HG02798 (cell line): ENCODE measurements around the gene GPRC5C.
"Not testable (repeated sequence)": the region's sequence is repeated elsewhere in the genome, so short reads cannot be mapped to it uniquely, and the experiment has no call there.

Experiments
- ATAC-seq: cut with Tn5 transposase; IDR thresholded peaks from one replicate; pipeline ENCODE4 v1.9.1; 2021; ENCODE audit warnings: mild to moderate bottlenecking; ENCODE audit not compliant: unreplicated experiment, poor library complexity

The GPRC5C gene

DNA sequence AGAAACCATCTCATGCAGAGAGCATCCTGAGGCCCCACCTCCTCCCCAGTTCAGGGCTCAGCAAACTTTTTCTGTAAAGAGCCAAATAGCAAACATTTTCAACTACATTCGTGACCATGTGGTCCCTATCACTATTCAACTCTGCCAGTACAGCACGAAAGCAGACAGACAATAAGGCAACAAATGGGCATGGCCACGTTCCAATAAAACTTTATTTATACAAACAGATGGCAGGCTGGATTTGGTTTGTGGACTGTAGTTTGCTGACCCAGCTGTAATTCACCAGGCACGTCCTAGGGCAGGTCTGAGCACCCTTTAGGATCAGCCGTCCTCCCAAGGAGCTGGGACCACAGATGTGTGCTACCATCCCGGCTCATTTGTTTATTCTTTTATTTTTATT lies 27.1 kb upstream of the GPRC5C start:
- ATAC-seq, result no peak

DNA sequence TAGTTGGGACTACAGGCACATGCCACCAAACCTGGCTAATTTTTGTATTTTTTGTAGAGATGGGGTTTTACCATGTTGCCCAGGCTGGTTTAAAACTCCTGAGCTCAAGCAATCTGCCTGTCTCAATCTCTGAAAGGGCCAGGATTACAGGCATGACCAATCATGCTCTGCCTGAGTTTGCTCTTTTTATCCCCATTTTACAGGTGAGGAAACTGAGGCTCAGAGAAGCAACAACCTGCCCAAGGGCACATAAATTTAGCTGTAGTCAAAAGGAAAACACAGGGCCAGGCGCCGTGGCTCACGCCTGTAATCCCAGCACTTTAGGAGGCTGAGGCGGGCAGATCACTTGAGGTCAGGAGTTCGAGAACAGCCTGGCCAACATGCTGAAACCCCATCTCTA lies 26.6 kb upstream of the GPRC5C start:
- ATAC-seq, result not testable (repeated sequence)

DNA sequence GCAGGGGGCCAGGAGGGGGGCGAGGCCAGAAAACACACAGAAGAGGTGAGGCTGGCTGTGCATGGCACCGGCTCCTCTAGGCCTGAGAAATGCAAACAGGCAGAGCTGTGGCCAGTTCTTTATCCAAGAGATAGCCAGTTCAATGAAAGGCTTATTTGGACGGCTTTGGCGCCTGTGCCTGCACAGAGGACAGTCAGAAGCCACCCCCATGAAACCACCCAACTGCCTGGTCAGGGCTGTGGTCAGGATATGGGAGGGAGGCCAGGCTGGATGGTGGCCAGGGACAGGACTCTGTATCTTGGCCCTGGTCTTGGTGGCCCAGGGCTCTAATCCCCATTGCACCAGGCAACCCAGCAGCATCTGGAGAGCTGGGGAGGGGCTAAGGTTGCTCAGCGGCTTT lies 24.5 kb upstream of the GPRC5C start:
- no peak for ATAC-seq

DNA sequence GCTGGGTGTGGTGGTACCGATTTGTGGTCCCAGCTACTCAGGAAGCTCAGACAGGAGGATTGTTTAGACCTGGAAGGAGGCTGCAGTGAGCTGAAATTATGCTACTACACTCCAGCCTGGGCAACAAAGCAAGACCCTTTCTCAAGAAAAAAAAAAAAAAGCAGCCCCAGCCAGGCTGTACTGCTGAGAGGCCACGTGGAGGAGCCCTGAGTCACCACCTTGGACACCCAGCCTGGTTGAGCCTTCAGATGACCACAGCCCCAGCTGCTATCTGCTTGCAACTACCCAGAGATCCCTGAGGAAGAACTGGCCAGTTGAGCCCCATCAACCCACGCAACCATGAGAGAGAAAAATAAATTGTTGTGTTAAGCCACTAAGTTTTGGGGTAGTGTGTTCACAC lies 23.6 kb upstream of the GPRC5C start:
- ATAC-seq, result no peak

DNA sequence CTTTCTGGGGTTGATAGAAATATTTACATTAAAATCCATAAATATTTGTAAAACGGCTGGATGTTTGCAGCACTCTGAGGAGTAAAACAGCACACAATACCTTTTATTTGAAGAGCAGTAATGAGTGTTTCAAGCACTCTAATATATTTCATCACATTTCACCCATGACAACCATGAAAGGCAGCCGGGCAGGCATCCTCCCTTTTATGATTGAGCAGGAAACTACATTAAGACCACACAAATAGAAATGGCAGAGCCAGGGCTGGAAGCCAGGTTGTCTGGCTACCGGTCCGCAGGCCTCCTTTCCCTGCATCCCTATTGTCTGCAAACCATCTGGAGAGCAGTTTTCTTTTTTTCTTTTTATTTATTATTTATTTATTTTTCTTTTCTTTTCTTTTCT lies 23.1 kb upstream of the GPRC5C start:
- no peak for ATAC-seq

DNA sequence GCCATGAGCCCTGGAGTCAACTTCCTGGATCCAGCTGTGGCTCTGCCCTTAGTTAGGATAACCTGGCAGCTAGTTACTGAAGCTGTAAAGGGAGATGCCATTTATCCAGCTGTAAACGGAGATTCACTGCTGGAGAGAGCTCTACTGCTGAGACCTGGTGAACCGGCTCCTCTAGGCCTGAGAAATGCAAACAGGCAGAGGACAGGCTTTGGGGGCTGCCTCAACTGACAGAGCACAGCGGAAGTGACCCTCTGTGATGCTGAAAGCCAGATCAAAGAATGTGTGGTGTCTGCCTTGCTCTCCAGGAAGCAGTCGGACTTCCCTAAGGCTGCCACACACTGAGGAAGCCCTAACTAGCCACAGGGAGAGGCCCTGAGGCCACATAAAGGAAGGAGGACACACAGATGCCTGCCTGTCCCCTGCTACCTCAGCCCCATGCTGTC lies 21.9 kb upstream of the GPRC5C start:
- ATAC-seq, result no peak

DNA sequence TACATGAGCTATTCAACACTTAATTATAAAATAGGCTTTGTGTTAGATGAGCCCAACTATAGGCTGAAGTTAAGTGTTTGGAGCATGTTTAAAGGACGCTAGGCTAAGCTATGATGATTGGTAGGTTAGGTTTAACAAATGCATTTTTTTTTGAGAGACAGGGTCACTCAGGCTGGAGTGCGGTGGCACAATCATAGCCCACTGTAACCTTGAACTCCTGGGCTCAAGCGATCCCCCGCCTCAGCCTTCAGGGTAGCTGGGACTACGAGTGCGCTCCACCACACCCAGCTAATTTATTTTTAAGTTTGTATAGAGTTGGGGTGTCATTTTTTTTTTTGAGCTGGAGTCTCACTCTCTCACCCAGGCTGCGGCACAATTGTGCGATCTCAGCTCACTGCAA lies 19.3 kb upstream of the GPRC5C start:
- ATAC-seq, result no peak

DNA sequence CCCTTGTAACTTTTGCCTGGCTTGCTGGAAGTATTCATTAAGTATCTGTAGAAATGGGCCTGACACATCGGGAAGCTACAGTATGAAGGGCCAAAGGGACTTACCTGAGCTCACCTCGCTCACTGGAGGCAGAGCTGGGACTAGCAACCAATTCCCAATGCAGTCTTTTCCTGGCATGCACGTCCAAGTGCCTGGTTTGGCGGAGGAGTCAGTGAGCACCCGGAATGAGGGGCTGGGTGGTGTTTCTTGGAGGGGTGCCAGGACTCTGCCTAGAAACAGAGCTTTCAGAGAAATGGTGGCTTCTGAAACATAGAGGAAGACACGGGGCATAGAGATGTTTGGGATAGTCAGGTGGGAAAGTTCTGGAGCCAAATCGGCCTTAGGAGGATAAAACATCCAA lies 18.4 kb upstream of the GPRC5C start:
- ATAC-seq, result no peak

DNA sequence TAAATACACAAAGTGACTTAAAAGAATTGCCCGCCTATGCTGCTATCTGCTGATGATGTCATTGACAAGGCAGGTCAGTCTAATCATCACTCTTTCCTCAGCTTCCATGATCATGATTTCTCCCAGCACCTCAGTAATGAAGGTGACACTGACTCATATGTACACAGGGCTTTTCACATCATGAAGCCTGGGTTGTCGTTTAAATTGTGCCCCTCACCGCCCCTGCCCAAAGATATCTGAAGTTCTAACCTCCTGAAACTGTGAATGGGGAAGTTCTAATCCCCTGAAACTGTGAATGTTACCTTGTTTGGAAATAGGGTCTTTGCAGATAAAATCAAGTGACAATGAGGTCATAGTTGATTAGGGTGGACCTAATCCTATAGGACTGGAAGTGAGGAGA lies 17.4 kb upstream of the GPRC5C start:
- ATAC-seq, result no peak

DNA sequence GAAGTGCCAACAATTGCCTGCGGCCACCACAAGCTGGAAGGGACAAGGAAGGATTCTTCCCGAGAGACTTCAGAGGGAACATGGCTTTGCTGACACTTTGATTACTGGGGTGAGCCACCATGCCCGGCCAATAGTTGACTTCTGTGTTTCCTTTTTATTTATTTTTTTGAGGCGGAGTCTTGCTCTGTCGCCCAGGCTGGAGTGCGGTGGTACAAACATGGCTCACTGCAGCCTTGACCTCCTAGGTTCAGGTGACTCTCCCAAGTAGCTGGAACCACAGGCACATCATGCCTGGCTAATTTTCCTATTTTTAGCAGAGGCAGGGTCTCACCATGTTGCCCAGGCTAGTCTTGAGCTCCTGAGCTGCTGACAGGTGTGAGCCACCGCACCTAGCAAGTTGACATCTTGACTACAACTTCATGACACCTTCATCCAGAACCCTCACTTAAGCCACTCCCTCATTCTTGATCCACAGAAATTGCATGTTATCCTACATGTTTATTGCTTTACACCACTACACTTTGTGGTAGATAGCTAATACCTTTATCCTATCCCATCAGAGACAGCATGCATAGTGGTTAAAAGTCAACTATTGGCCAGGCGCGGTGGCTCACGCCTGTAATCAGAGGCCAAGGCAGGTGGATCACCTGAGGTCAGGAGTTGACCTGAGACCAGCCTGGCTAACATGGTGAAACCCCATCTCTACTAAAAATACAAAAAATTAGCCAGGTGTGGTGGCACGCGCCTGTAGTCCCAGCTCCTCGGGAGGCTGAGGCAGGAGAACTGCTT lies 16.1 kb upstream of the GPRC5C start:
- ATAC-seq, result no peak

DNA sequence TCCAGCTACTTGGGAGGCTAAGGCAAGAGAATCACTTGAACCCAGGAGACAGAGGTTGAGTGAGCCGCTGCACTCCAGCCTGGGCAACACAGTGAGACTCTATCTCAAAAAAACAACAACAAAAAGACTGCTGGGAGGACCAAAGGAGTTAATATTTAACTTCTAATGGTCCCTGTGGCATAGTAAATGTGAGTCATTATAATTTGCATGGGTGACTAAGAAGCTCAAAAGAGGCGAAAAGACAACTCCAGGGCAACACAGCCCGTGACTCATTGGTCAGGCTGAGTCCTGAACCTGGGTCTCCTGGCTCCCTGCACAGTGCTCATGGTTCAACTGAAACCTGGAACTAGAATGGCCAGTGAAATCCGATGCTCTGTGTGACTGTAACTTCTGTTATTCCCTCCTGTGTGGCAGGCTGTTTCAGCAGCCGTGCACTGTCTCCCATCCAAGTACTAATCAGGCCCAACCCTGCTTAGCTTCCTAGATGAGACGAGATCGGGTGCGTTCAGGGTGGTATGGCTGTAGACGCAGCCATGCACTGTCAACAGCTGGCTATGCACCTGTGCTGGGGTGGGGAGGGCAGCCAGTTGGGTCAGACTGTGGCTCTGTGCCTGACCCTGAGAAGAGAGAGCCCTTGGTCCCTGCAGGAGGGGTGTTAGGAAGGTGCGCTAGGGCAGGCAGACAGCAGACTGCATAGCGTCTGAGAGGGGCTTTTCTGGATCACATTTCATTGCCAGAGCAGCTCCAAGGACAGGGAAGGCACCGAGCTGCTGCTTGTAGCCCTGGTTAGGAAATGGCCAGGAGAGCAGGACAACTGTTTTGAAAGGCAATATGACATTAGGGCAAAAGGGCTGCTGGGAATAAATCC lies 14.5 kb upstream of the GPRC5C start:
- peak; percentile 79 for ATAC-seq

DNA sequence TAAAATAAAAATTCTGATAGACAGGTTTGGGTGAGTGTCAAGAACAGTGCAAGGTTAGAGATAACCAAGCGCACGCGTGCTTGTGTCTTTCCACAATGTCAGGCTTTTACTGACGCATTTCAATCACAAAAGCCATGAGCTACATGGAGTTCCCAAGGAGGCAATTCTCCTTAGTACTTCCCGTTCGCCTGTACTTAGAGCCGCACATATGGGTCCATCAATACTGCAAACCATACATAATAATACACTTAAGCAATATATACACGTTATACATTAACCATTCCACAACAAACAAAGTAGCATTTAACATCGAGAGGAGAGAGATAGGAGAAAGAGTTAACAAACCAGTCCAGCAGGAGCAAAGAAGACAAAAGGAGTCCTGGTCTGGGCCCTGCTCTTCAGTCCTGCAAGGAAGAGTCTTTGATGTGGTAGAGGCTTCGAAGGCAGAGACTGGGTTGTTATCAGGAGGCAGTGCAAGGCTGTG lies 11.9 kb upstream of the GPRC5C start:
- no peak for ATAC-seq

DNA sequence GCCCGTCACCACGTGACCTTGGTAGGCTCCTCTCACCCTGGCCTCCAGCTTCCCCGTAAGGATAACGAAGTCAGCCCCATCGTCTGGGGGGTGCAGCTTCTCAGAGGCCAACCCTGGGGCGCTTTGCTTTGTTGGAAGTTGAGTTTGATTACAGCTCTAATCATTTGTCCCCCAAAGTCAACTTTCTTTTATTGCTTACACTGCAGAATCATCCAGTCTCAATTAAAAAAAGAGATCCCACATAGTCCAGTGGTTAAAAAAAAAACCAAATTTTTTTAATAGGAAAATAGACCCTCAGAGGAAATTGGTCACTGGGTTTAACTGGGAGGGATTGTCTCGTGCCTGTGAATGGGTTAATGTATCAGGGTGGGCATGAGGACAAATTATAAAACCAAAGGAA lies 7.8 kb upstream of the GPRC5C start:
- no peak for ATAC-seq

DNA sequence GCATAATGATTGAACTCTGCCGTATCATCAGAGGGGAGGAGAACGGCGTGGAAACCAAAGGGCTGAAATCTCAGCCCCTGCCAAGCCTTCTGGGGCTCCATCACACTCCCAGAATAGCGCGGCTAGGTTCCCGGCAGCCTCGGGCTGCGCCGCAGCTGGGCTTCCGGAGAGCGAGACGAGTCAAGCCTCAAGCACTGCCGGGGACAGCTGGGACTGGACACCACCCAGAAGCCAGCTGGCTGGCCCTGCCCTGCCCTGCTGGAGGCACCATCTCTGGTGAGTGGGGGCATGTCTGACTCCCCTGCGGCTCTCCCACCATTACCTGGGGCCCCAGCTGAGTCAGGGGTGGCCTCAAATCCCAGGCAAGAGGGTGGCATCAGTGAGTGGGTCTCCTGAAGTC lies 7.2 kb upstream of the GPRC5C start:
- no peak for ATAC-seq

DNA sequence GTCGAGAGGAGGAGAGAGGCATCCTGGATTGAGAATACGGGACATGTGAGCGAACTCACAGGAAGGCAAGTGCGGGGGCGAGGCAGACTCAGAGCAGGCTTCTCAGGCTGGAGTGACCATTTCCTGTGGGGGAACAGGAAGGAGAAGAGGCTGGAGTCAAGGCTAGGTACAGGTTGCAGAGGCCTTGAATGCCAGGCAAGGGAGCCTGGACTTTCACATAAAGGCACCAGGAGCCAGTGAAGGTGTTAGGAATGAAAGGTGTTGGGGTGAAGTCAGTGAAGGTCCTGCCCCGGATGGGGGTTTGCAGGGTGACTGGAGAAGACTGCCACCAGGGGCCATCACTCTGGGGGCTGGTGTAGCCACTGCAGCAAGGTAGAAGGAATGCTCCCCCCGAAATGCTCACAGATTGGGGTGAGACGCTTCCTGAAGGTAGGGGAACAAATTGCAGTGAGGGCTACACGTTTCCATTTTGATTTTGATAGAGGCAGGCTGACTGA lies 5.3 kb upstream of the GPRC5C start:
- ATAC-seq, result no peak

DNA sequence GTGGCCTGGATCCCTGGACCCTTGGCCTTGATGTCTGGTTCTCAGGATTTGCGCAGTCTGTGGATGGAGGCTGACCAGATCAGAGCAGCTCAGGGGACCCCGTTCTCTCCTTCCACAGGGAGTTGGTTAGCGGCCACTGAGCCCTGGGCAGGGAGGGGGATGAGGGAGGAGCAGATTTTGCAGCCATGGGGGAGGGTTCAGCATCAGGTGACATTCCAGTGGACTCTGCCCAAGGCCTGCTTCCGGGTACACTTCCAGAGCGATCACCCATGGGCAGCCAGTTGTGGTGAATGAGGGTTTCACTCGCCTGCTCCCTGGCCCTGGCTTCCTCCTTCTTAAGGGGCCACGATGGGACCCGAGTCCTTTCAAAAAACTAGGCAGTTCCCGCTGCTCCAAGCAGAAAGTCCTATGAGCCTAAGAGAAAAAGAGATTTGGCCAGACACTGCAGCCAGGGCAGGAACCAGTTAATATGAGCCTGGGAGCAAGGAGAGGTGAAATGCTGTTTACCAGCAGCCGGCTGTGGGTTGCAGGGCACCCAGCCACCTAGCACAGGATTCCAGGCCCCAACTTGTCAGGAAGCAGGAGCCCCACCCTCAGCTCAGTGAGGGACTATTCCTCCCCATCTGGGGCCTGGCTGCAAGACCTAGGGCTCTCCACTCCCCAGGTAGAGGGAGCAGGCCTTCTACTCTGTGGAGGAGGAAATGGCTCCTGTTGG lies 4.7 kb upstream of the GPRC5C start:
- no peak for ATAC-seq

DNA sequence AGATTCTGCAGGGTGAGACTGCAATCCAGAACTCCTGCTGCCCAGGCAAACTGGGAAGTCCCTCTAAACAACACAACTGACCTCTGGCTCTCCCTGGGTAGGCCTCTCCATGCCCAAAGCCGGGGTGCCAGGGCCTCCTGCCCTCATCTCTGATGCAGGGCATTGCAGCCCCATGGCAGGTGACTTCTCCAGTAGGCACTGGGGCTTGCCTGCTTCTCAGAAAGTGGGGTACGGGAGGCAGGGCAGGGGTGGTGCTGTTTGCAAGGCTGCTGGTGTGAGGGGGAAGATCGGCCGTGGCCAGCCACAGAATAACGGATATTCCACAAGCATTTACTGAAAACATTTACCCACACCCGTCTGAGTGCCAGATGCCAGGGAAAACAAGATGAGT lies 4.1 kb upstream of the GPRC5C start:
- ATAC-seq, result no peak

DNA sequence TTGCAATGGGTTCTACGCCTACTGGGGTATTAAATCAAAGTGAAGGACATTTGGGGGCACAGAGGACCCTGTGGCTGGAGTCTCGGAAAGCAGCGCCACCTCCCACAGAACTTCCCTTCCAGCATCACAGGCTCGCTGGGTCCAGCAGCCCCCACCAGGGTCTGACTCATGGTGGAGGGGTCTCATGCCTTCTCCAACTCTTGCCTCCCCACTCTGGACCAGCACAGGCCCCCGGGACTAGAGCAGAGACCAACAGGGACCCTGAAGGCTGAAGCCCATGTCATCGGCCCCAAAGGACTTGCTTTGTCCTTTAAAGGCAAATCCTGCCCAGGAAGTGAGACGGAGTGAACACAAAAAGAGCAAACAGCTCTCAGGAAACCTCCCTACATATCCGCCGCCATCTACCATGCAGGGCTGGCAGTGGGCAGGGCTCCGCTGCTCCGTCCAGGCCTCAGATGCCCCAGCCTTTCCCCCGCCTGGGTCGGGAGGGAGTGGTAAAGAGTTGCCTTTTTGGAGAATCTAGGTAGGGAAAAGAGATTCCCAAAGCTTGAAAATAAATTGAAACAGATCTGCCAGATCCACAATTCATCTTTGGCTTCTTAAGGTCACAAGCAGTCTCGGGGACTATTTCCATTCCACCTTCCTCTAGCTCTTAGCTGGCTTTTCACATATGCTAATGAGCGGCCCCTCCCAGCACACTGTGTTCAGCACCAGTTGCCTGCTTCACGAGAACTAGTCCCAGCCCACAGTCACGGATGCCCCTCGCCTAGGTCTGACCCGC lies 2.1 kb upstream of the GPRC5C start:
- peak; percentile 10 for ATAC-seq

DNA sequence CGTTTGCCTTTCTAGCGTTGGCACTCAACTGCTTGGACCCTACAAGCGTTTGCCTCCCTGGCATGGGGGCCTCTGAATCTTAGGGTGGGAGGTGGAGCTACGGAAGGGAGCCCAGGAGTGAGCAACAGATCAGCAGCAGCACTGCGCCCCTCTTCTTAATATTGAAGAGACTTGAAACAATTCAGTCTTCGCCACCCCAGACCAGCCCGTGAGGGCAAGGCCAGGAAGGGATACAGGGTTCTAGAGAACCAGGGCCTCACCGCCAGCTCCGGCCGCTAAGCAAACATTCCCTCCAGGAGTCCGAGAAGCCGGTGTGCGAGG lies 1.5 kb upstream of the GPRC5C start:
- ATAC-seq, result no peak
